Measurements from ENCODE around the gene TSPAN18.

Gene TSPAN18

DNA sequence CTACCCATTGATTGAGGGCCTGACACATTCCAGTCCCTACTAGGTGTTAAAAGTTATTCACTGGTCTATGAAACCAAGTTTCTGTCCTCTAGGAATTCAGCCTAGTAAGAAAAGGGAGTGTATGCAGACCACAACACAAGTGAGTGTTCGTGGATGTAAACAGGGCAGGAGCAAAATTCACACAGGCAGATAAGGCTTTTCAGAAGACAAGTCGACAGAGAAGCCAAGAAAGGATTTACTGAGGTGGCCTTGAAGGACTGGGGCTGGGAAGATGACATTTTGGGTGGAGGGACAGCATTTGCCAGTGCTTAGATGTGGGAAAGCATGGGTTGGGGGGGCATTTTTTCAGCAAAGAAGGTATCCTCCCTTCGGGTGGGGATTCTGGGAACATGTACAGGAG is 76.2 kb downstream of the TSPAN18 start:
- no peak for DNase-seq

DNA sequence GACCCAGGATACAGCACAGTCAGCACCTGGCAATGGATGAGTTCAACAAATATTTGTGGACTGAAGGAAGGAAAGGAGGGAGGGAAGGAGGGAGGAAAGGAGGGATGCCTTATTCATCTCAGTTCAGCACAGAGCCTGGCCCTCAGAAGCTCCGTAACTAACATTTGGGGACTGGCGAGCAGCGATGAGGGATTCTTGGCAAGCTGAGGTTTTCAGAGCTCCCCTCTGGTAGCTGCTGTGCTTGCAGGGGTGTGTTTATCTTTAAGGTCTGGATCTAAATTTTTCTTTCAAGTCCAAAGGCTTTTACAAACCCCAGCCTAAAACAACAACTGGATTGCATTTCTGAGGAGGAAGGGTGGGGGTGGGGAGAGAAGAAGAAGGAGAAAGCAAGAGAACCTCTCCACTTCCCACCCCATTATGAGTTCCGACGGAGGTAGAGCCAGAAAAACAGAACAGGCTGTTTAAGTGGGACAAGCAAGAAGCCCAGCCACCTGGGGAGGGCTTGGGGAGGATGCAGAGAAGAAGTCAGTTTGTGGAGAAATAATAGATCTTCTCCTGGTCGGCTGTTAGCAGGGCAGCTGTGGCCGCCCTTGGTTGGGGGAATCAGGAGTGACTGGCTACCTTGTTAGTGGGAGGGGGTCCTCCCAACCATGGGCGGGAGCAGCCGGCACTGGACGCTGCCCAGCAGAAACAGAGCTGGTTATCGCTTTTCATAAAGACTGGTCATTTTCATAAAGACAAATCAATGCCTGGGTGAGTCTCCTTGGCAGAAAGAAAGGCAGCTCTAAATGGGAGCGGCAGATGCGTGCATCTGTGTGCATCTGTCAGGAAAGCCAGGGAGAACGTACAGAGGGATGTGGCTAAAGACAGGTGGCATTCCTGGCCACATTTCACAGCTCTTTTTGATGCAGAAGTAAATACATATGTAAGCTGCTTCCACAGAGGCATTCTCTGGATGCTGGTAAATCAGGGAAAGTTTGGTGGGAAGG is 78.0 kb downstream of the TSPAN18 start:
- no peak for DNase-seq

DNA sequence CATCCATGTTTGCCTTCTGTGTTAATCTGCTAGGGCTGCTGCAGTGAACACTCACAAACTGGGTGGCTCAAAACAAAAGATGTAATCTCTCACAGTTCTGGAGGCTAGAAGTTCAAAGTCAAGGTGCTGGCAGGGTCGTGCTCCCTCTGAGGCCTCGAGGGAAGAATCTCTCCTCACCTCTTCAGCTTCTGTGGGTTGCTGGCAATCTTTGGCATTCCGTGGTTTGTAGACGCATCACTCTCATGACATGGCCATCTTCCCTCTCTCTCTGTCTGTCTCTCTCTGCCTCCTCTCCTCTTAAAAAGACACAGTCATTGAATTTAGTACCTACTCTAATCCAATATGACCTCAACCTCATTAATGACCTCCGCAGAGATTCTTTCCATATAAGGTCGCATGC is 78.8 kb downstream of the TSPAN18 start:
- DNase-seq, result no peak

DNA sequence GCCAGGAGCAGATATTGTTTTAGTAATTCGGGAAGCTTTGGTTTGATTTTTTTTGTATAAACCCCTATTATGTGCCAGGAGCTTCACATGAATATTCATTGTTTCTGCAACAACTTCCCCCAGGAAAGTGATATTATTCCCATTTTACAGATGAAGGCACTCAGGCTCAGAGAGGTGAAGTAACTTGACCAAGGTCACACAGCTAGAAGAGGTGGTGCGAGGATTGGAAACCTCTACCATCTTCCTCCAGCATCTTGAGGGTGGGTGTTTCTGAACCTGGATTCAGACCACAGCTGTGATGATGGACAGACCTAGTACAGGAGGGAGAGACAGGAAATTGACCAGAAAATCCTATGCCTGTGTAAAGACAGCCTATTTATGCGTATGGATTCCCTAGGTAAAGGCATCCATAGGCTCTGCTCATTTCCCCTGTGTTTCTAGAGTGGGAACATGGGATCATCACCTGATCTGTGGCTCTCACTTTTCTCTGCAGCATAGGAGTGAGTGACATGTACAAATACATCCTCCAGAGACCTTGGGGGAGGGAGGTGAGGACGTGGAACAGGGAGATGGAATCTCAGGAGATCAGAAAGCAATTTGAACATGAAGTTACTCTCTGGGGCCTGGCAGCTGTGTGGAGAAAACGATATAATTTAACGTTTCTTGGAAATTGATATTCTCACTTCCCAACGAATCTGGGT is 81.4 kb downstream of the TSPAN18 start:
- no peak for DNase-seq

DNA sequence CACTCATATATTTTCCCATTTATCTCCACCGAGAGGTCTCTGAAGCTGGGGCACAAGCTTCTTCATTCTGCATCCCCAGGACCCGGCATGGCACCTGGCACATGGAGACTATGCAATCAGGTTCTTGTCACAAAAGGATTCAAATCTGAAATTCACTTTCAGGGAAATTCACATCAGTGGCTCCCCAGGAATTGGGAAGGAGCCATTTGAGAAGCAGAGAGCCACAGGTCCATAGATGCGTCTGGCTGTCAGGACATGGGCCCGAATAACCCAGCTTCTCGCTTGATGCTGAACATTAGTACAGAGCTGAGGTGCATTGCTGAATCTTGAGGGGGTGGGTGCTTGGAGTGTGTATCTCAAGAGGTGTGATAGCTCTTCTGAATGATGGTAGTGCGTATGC is 82.5 kb downstream of the TSPAN18 start:
- DNase-seq, result no peak

GRCh38 chr11:44811841-44812448 is 85.2 kb downstream of the TSPAN18 start:
- no peak for DNase-seq

GRCh38 chr11:44812971-44813370 is 86.2 kb downstream of the TSPAN18 start:
- no peak for DNase-seq

GRCh38 chr11:44813401-44813800 is 86.6 kb downstream of the TSPAN18 start:
- DNase-seq, result no peak

DNA sequence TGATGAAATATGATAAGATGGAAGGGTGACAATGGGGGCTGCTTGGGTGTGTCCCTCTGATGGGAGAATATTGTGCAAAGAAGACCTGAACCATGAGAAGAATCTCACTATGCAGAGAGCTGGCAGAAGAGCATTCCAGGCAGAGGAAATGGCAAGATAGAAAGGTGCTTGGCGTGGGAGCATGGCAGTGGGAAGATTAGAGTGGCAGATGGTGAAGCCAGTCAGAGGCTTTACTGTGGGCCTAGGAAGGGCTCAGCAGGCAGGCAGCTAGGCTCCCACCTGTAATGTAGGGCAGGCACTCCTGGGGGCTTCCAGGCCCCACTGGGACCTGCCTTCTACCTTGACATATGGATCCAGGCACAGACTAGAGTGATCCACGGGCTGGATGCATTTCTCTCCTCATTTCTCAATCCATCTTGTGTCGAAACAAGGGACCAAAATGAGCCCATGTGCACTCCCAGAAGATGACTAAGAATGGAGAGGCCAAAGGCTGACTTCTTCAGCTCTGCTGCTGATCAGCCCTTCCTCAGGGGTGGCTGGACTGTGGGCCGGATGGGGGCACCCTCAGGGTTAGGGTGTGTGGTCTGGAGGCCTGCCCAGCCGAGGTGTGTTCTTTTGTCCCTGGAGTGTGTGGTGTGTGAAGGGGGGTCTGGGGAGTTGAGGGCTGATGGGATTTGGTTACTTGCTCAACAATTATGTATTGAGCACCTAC is 88.3 kb downstream of the TSPAN18 start:
- no peak for DNase-seq

- DNase-seq, result no peak
Measured at GRCh38 chr11:44815917-44816456, 89.2 kb downstream of the TSPAN18 start.

DNA sequence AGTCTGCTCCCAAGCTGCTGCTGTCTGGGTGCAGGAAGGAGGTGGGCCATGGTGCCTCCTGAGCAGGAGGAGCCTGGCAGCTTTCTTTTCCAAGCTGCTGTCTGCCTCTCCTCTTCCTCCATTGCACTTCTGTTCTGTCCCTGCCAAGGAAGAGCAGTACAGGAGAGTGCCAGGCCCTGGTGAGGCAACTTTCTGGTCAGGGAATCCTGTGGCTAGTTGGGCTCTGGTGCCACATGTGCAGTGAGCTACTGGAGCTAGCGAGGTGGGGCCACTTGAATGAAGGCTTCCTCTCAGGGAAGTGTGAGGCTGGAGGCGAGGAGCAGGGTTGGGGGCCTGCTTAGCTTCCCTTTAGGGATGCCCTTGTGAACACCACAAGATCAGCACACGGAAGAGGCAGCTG is 90.0 kb downstream of the TSPAN18 start:
- DNase-seq, result no peak

DNA sequence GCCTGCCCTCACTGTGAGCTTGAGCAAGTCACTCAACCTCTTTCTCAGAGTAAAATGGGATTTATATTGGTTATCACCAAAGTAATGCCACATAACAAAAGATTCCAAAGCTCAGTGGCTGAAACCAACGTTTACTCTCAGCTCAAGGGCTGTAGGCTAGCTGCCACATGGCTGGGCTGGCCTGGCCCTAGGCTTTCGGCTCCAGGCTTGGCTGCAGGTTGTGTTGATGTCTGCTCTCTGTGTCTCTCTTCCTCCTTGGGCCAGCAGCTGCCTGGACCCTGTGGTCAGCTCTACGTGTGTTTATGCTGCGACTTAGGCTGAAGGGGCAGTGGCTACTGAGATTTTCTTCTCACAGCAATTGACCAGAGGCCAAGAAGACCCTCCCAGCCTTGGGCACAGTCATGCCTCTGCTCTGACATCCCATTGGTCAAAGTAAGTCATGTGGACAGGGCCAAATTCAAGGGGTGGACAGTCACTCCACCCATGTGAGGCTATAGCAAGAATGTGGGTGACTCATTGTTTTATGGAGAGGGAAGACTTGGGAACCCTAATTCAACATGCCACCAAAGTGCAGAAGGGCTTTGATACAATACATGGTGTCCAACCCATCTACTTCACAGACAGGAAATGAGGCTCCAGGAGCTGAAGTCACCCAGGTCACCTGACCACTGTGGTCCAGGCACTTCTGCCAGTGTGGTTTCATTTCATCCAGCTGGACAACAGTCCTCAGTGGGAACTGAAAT is 90.6 kb downstream of the TSPAN18 start:
- DNase-seq, result no peak

DNA sequence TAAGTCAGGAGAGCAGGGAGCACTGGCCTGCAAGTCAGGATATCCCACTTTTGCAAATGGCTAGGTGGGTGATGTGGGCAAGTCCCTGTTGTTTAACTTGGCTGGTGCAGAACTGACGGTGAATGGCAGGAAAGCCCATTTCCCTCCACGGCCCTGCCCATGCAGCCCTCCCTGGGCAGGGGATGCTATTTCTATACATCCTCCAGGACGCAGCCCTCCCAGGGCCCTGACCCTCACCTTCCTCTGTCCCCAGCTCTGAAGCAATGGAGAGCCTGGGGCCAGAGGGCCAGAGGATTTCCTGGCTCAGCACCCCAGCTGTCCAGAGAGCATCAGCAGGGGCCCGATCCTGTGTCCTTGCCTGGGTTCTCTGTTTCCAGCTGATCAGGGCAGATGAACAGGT is 91.3 kb downstream of the TSPAN18 start:
- no peak for DNase-seq

- no peak for DNase-seq
Measured at GRCh38 chr11:44819346-44819745, 92.6 kb downstream of the TSPAN18 start.

DNA sequence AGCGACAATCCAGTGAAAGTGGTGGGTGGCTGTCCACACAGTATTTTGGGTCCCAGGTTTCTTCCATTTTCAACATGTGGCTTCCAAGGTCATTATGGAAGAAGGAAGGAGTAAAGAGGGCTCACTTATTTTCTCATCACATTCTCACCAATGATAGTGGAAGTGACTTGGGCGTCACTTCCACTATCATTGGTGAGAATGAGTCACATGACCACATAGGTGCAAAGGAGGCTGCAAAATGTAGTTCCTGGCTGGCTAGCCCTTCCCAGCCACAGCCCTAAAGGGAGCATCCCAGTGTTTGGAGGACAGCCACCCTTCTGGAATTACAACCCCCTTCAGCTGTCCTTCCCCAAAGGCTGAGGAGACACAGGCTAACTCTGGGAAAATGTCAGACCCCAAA is 95.6 kb downstream of the TSPAN18 start:
- DNase-seq, result no peak

DNA sequence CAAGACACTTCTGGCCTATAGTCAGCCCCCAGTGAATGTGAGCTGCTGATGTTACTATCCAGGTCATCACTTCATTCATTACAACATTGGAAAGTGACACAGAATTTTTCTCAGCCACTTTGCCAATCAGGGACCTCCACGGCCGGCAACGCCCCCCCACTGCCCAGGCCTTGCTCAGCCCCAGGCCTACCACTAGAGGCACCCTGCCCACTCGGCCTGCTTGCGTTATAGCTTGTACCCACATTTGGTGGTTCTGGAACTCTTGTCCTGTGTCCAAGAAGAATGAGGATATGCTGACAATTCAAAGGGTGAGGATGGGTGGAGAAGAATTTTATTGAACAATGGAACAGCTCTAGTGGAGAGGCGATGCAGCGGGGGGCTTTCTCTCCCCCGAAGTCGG is 96.2 kb downstream of the TSPAN18 start:
- DNase-seq, result no peak

- DNase-seq, result no peak
Measured at GRCh38 chr11:44823868-44824267, 97.1 kb downstream of the TSPAN18 start.

DNA sequence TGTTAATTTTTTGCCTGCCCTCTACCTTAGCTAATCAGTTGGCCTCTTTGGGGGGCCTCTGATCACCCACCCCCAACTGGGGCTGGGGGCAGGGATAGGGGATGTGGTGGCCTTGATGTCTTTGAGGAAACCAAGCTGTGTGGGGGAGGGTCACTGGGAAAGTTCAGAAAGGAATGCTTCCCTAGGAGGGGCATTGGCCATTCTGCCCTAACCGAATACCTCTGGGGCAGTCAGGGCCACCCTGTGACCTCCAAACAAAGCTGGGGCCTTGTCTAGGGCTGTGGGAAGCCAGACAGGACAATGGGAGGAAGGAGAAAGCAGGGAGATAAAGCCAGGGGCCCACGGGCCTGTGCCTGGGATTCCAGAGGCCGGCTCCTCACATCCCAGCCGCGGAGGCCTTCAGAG is 97.5 kb downstream of the TSPAN18 start:
- no peak for DNase-seq

DNA sequence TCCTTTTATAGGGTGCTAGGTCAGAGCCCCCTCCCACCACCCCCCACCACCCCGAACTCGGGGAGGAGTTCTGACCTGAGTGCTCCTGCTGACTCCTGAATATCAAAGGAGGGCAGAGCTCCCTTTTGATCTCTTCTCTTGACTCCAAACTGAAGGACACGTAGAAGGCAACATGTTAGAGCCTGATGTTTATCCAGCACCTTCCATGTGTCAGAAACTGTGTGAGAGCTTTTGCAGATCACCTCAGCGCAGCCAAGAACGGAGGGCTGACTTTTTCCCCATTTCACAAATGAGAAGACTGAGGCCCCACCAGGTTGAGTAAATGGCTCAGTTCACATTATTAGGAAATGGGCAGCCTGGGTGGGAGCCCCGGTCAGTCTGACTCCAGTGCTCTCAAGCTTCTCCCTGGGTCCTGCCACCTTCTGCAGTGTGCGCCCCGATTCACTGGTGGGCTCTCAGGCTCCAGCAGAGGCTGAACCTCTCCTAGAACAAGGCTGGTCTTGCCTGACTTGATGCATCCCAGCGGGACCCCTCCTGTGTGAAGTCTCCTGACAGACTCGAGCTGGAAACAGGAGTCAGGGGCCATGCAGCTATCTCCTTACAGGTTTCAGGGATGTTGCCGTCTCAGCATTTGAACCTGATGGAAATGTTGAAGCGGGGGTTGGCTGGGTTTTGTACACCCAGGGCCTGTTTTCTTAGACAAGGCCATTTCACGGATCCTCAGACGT is 98.5 kb downstream of the TSPAN18 start:
- no peak for DNase-seq

DNA sequence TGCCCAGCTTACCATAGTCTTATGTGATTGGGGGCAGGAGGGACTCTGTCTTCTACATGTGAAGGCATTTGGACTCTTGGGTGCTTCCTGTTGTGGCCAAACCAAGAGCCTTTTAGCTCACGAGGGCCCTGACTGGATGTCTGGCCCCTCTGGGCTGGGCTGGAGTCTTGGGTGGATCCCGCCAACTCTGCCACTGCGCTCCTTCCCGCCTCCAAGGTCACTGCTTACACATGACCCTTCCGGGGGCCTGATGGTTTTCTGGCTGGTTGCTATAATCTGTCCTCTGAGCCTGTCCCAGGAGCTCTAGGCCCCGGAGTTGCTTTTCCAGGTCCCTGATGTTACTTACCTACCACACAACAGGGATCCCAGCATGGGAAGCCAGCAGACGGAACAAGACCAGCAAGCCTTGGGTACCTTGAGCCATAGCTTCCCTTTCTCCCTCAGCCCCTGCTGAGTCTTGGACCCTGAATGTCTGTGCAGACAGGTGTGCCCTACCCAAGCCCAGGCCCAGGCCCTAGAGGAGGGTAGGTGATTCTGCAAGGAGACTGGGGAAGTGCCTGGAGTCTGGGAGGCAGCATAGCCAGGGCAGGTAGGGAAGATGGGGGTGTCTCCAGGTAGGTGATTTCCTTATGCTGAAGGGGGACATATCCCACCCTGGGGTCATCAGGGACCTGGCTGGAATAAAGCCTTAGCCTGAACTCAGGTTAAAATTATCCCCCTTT is 100.3 kb downstream of the TSPAN18 start:
- no peak for DNase-seq

DNA sequence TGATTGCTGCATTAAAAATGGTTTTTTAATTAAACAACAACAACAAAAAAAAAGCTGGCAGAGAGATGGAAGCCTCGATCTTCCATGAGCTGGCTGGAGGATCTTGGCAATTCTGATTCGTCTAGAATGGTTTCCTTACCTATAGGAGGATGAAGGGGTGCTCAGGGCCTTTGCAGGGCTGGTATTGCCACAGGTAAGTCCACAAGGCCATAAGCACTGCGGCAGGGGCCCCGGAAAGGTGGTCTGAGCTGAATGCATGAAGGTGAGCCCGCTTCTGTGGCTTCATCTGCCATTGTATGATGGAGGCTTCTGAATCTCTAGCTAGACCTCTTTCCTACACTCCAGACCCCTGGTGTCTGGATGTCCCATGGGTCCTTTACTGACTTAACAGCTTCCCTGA is 101.5 kb downstream of the TSPAN18 start:
- no peak for DNase-seq

Measured in stimulated activated naive CD4-positive, alpha-beta T cell treated with Interleukin-2 at 50 U/mL for 16 hours (primary cell).